HG02623 (cell line): ENCODE data around the gene CEACAM18.

Source experiments
- ATAC-seq: cut with Tn5 transposase; IDR thresholded peaks from one replicate; pipeline ENCODE4 v1.9.1; 2021; ENCODE audit warnings: moderate library complexity; ENCODE audit not compliant: unreplicated experiment

The CEACAM18 gene

DNA sequence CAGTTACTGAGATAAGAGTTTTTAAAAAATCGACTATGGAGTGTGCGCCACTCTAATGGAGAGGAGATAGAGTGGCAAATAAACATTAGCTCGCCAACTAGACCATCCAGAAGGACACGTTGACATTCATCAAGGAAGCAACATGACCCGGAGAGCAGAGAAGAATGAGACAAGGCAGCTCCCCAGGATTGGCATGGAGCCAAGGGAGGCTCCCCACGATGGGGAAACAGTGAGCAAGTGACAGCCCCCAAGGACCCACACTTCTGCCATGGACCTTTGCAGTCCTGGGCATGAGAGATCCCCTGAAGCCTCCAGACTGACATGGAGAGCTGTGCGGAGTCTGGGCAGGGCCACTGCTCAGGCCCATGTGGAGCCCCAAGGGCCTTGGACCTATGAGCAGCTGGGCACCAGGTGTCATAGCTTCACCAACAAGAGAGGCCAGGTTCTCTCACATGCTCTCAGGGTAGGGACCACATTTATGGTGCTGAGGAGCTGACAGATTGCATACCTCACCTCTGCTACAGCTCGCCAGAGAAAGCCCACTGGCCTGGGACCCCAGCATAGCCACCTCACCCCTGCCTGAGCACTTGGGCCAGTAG, 46.4 kb downstream of the CEACAM18 start:
- ATAC-seq = no peak

DNA sequence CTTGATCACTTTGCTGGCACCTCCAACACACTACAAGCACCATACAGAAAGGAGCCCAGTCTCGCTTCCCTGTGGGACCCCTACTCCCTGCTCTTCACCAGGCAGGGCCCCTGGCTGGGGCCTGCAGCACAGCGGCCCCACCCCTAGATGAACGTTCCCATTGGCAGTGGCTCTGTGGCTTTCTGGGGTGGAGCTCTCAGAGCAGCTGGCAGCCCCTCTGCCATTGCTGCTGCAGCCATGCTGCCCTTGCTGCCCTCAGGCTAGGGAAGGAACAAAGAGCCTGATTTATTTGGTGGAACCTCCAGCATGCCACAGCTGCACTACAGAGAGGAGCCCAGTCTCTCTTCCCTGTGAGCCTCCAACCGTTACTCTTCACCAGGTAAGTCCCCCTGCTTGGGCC, 47.3 kb downstream of the CEACAM18 start:
- ATAC-seq = no peak

DNA sequence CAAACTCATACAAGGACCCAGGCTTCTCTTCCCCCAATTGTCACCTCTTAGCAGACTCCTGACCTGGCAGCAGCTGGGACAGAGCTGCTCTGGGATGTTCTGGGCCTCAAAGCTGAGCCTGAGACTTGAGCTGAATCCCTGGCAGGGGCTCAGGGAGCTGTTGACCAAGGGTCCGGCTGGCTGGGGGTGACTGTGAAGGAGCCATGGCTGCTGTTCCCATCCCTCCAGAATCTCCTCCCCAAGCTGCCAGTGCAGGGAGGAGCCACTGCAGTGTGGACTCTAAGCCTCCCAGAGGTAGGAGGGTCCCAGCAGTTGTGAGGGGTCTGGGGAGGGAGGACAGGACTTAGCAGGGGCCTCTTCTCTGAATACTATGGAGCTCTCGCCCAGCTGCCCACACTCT, 51.0 kb downstream of the CEACAM18 start:
- no peak for ATAC-seq

DNA sequence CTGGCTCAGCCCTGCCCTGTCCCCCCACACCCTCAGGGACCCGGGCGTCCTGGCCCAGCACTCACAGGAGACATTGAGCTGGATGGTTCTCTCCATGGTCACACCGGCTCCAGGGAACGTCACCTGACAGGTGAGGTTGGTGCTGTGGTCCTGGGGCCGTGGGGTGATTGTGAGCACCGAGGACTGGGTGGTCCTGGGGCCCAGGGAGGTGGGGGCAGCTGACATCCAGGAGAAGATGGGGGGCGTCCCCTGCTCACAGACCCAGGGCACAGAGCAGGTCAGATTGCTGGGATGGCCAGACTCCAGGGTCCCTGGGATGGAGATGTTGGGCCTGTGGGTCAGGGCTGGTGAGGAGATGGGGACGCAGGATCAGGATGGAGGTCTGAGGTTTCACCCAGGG, 52.3 kb downstream of the CEACAM18 start:
- no peak for ATAC-seq

DNA sequence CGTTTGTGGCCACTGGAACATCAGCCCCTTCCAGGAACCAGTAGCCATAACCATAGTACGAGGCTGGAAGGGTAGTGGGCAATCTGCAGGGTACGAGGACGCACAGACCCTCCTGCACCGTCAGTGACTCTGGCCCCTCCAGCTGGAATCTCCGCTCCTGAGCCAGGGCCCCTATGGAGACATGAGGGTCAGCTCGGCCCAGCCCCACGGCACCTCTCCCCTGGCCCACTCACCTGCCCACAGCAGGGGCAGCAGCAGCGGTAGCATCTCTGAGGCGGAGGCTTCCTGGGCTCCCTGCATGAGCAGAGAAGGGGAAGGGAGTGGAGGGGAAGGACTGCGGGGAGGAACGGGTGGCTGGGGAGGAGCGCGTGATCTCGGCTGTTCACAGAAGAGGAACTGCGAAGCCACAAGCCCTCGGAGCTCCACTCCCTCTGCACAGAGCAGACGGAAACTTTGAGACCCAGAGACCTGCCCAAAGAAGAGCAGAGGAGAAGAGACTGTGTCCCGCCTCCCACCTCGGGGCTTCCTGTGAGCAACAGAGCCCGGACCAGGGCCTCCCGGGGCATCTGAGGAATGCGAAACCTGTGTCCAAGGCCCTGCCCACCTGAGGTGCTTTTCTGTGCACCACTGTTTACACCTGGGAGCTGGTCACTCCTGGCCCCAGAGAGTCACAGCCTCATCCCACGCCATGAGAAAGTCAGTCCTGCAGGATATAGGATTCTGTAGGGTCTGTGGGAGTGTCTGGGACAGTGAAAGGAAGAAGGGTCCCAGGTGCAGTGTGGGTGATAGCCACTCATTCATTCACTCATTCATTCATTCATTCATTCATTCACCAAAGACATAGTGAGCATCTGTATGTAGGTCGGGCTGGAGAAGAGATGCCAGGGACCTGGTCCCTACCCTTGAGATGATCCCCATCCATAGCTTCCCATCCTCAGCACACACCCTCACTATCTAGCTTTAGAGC, 53.3 kb downstream of the CEACAM18 start, which contains the start of gene SIGLEC6:
TSS of gene SIGLEC6 (minus strand) at position 322 of the 967 bp plus-strand sequence. CDS start at position 300, 22 bp downstream.
- ATAC-seq = peak; percentile 66

DNA sequence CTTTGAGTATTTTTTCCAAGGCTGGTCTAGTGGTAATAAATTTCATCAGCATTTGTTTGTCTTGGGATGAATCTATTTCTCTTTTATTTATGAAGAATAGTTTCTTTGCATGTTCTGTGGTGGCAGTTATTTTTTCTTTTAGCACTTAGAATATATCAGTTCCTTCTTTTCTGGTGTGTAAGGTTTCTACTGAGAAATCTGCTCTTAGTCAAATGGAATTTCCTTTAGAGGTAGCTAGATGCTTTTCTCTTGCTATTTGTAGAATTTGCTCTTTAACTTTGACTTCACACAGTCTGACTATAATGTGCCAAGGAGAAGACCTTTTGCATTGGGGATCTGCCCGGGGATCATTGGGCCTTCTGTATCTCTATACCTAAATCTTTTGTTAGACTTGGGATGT, 57.2 kb downstream of the CEACAM18 start:
- ATAC-seq = no peak

DNA sequence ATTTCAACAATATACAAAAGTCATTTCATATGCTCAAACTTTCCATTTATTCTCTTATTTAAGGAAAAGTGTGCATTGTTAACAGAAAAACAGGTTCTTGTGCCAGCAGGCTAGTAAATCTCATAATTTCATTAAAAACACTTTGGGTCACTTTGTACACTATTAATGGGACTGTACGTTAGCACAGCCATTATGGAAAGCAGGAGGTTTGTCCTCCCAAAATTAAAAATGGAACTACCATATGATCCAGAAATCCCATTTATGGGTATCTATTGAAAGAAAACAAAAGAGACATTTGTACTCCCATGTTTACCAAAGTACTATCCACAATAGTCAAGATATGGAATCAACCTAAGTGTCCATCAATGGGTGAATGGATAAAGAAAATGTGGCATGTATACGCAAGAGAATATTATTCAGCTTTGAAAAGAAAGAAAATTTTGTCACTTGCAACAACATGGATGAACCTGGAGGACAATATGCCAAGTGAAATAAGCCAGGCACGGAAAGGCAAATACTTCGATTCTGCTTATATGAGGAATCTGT, 61.6 kb downstream of the CEACAM18 start:
- no peak for ATAC-seq
